GM21367 (cell line): ENCODE measurements around the gene SAE1.
A peak's percentile ranks its signal among the peaks of the same experiment; 100 is the strongest.
"Not testable (repeated sequence)": the region's sequence is repeated elsewhere in the genome, so short reads cannot be mapped to it uniquely, and the experiment has no call there.

Experiments used
- ATAC-seq: cut with Tn5 transposase; IDR thresholded peaks from one replicate; pipeline ENCODE4 v1.9.1; 2021; ENCODE audit not compliant: unreplicated experiment

SAE1 gene

GRCh38 chr19:47130589-47131227 is at the start of gene SAE1:
SAE1 (plus strand) TSS chr19:47130835; CDS start chr19:47130931, 96 bp downstream.
- ATAC-seq = peak; percentile 67

- ATAC-seq = no peak
These were observed 49.5 kb upstream of the SAE1 start for GRCh38 chr19:47081095-47081494.

- ATAC-seq = no peak
These were observed 48.1 kb upstream of the SAE1 start for GRCh38 chr19:47082493-47082892.

- no peak for ATAC-seq
These were observed 45.7 kb upstream of the SAE1 start for GRCh38 chr19:47084879-47085439.

GRCh38 chr19:47086280-47086679 is 44.4 kb upstream of the SAE1 start:
- no peak for ATAC-seq

GRCh38 chr19:47089767-47090350 is 40.8 kb upstream of the SAE1 start:
- ATAC-seq = no peak

- ATAC-seq = no peak
These were observed 37.4 kb upstream of the SAE1 start for GRCh38 chr19:47093254-47093653.

- no peak for ATAC-seq
These were observed 36.8 kb upstream of the SAE1 start for GRCh38 chr19:47093841-47094240.

GRCh38 chr19:47094557-47095475 is 35.8 kb upstream of the SAE1 start:
- ATAC-seq = no peak

- no peak for ATAC-seq
These were observed 35.0 kb upstream of the SAE1 start for GRCh38 chr19:47095476-47096099.

GRCh38 chr19:47096100-47096704 is 34.4 kb upstream of the SAE1 start:
- ATAC-seq = no peak

GRCh38 chr19:47096721-47097120 is 33.9 kb upstream of the SAE1 start:
- ATAC-seq = no peak

- ATAC-seq = no peak
These were observed 33.0 kb upstream of the SAE1 start for GRCh38 chr19:47097396-47098201.

- no peak for ATAC-seq
These were observed 32.0 kb upstream of the SAE1 start for GRCh38 chr19:47098608-47099007.

- ATAC-seq = no peak
These were observed 31.0 kb upstream of the SAE1 start for GRCh38 chr19:47099576-47100050.

- no peak for ATAC-seq
These were observed 30.3 kb upstream of the SAE1 start for GRCh38 chr19:47100290-47100689.

- ATAC-seq = not testable (repeated sequence)
These were observed 29.5 kb upstream of the SAE1 start for GRCh38 chr19:47101116-47101515.

- ATAC-seq = no peak
These were observed 28.1 kb upstream of the SAE1 start for GRCh38 chr19:47102346-47103060.

GRCh38 chr19:47104680-47105079 is 26.0 kb upstream of the SAE1 start:
- ATAC-seq = no peak
